PC-3 (cell line): Measurements from ENCODE around the gene LMCD1. TPM values are rescaled to one million over a fixed set of nuclear protein-coding genes. Genes with fewer than 3 reads are reported as not detected.

Experiments used
- ATAC-seq: fragments of 200-7000 bp; cut with Tn5 transposase; 2 replicates; pipeline ENCODE4 v1.9.1; 2020; ENCODE audit warnings: mild to moderate bottlenecking, moderate library complexity
- BruUV-seq: library from RNA; stranded (reverse); fragments of 400-500 nt; replicated peaks from 2 replicates; lab custom pipeline; 2021; lab: Mats Ljungman, UMichigan
- CTCF ChIA-PET: fragments of 300-600 bp; sonication (Branson Sonifier 250); formaldehyde crosslinking; loops from one replicate; lab custom pipeline; 2022; ENCODE audit warnings: antibody characterized with exemption; lab: Charles Lee
- POLR2A ChIA-PET: fragments of 300-600 bp; sonication (Branson Sonifier 250); formaldehyde crosslinking; loops from one replicate; lab custom pipeline; 2022; ENCODE audit warnings: antibody characterized with exemption; ENCODE audit not compliant: unreplicated experiment; lab: Charles Lee
- DNase-seq: peaks from one replicate; pipeline ENCODE4 v3.0.0-alpha.2; 2015
- H2AFZ ChIP-seq: fragments of 300-600 bp; sonication (generic); 2 replicates; pipeline ENCODE4 v1.6.0; 2016; ENCODE audit warnings: antibody characterized with exemption, low read length
- H3F3A ChIP-seq: fragments of 300-600 bp; sonication (generic); one replicate; pipeline ENCODE4 v1.6.0; 2017; ENCODE audit warnings: antibody characterized with exemption, low read length, control low read depth, mild to moderate bottlenecking; ENCODE audit not compliant: unreplicated experiment
- H3K27ac ChIP-seq: fragments of 300-600 bp; sonication (generic); 2 replicates; pipeline ENCODE4 v1.5.1; 2016; ENCODE audit warnings: mild to moderate bottlenecking, low read length
- H3K27me3 ChIP-seq: fragments of 300-600 bp; sonication (generic); 2 replicates; pipeline ENCODE4 v1.6.1; 2016; ENCODE audit warnings: low read length, mixed read lengths
- H3K36me3 ChIP-seq: fragments of 300-600 bp; sonication (generic); 2 replicates; pipeline ENCODE4 v1.6.1; 2016; ENCODE audit warnings: low read depth, mixed run types, low read length, mixed read lengths
- H3K4me1 ChIP-seq: fragments of 300-600 bp; sonication (generic); 2 replicates; pipeline ENCODE4 v1.5.1; 2016; ENCODE audit warnings: low read length; ENCODE audit not compliant: insufficient read depth
- H3K4me2 ChIP-seq: fragments of 300-600 bp; sonication (generic); 2 replicates; pipeline ENCODE4 v1.6.0; 2016; ENCODE audit warnings: low read length
- H3K4me3 ChIP-seq: fragments of 300-600 bp; sonication (generic); 2 replicates; pipeline ENCODE4 v1.5.1; 2016; ENCODE audit warnings: mild to moderate bottlenecking, low read length, mixed read lengths
- H3K79me2 ChIP-seq: fragments of 300-600 bp; sonication (generic); 2 replicates; pipeline ENCODE4 v1.6.1; 2017; ENCODE audit warnings: low read length, mixed read lengths
- H3K9ac ChIP-seq: fragments of 300-600 bp; sonication (generic); 2 replicates; pipeline ENCODE4 v1.6.0; 2016; ENCODE audit warnings: mild to moderate bottlenecking, low read length
- H3K9me2 ChIP-seq: fragments of 300-600 bp; sonication (generic); replicated peaks from 2 replicates; pipeline ENCODE4 v1.6.1; 2016; ENCODE audit warnings: mixed run types, low read length, mixed read lengths
- H3K9me3 ChIP-seq: fragments of 300-600 bp; sonication (generic); 2 replicates; pipeline ENCODE4 v1.6.1; 2016; ENCODE audit warnings: low read length, mixed read lengths
- H4K20me1 ChIP-seq: fragments of 300-600 bp; sonication (generic); 2 replicates; pipeline ENCODE4 v1.6.1; 2016; ENCODE audit warnings: low read length, mixed read lengths
- CTCF ChIP-seq: fragments of 300-600 bp; sonication (generic); conservative IDR thresholded peaks from 2 replicates; pipeline ENCODE4 v1.5.1; 2017; ENCODE audit warnings: antibody characterized with exemption, low read depth, mild to moderate bottlenecking, low read length
- EZH2 ChIP-seq: fragments of 300-600 bp; sonication (generic); IDR thresholded peaks from one replicate; pipeline ENCODE4 v1.6.1; 2017; ENCODE audit warnings: antibody characterized with exemption, mild to moderate bottlenecking, low read length; ENCODE audit not compliant: unreplicated experiment
- EZH2phosphoT487 ChIP-seq: fragments of 300-600 bp; sonication (generic); IDR thresholded peaks from 2 replicates; pipeline ENCODE4 v1.6.1; 2018; ENCODE audit warnings: mild to moderate bottlenecking, antibody characterized with exemption, low read length, borderline replicate concordance
- intact Hi-C: fragments of 100-400 bp; cut with micrococcal nuclease; formaldehyde crosslinking; loops from 2 replicates; pipeline ENCODE4 v1.9.0; 2023
- total RNA-seq: library from RNA; depleted of rRNA; stranded (reverse); fragments of >200 nt; gene quantifications from 2 replicates; pipeline ENCODE4 v1.2.3, GENCODE V29; 2014

LMCD1 gene
- total RNA-seq, 1 experiment from 2014 or later = 9.1 TPM

GRCh38 chr3:8539419-8539818 lies 37.8 kb downstream of the LMCD1 start:
- Histone ChIP-seq H3K4me1 (peaks cover 12% of the 10 kb centered on the region), H3K27me3 (no peaks in the 10 kb centered on the region), H3K9me2 (no peaks in the 10 kb centered on the region), H3K36me3 (no peaks in the 10 kb centered on the region), H3K4me2 (0 out of 2 replicates have a peak overlapping the region, but pooled peaks have one; percentile 6), H4K20me1 (no peaks in the 10 kb centered on the region), H3K9me3 (no peaks in the 10 kb centered on the region), H3K27ac (0 out of 2 replicates have a peak overlapping the region, but pooled peaks have one; percentile 15), H2AFZ (no peak overlapping the region), H3K4me3 (no peak overlapping the region), H3K9ac (no peak overlapping the region), H3K79me2 (no peaks in the 10 kb centered on the region), H3F3A (no peaks in the 10 kb centered on the region)
- CTCF ChIA-PET = no interaction called here
- TF ChIP-seq CTCF = no peak
- no TSS peak for BruUV-seq
- intact Hi-C loops = no loop called here
- POLR2A ChIA-PET = no interaction called here
- ATAC-seq = peak; percentile 40; the same call in 1 of the 2 replicates
- DNase-seq = peak; percentile 56

- intact Hi-C loops = no loop called here
- ATAC-seq = no peak
- TF ChIP-seq EZH2phosphoT487 (no peak), CTCF (no peak)
These were observed 38.8 kb downstream of the LMCD1 start for GRCh38 chr3:8540456-8540855.

GRCh38 chr3:8541486-8541885 lies 39.9 kb downstream of the LMCD1 start:
- intact Hi-C loops = no loop called here
- DNase-seq (no peak), ATAC-seq (no peak)
- ChIA-PET POLR2A (no interaction called here), CTCF (no interaction called here)
- H3F3A ChIP-seq = no peaks in the 10 kb centered on the region
- no peaks in the 10 kb centered on the region for H3K9me3 ChIP-seq
- H3K9me2 ChIP-seq = no peaks in the 10 kb centered on the region
- H3K27me3 ChIP-seq = no peaks in the 10 kb centered on the region
- H3K36me3 ChIP-seq = no peaks in the 10 kb centered on the region
- no peak overlapping the region for H3K27ac ChIP-seq
- H3K4me1 ChIP-seq = peaks cover 12% of the 10 kb centered on the region
- no peak overlapping the region for H3K4me2 ChIP-seq
- H3K4me3 ChIP-seq = no peak overlapping the region
- H3K79me2 ChIP-seq = no peaks in the 10 kb centered on the region
- no peak overlapping the region for H2AFZ ChIP-seq
- TF ChIP-seq EZH2 (no peak), CTCF (no peak), EZH2phosphoT487 (no peak)
- H4K20me1 ChIP-seq = no peaks in the 10 kb centered on the region
- H3K9ac ChIP-seq = no peak overlapping the region
- no TSS peak for BruUV-seq

More at GRCh38 chr3:8540456-8540855, 38.8 kb downstream of the LMCD1 start:
- ChIA-PET POLR2A (no interaction called here), CTCF (no interaction called here)
- Histone ChIP-seq H3K27ac (no peak overlapping the region), H3K4me1 (peaks cover 12% of the 10 kb centered on the region), H3K9ac (no peak overlapping the region), H3K79me2 (no peaks in the 10 kb centered on the region), H3K4me3 (no peak overlapping the region), H3K27me3 (no peaks in the 10 kb centered on the region), H3K4me2 (no peak overlapping the region), H4K20me1 (no peaks in the 10 kb centered on the region), H2AFZ (no peak overlapping the region), H3K36me3 (no peaks in the 10 kb centered on the region), H3K9me3 (no peaks in the 10 kb centered on the region), H3F3A (no peaks in the 10 kb centered on the region), H3K9me2 (no peaks in the 10 kb centered on the region)
- BruUV-seq = no TSS peak
- no peak for DNase-seq
